Gastroesophageal sphincter (tissue), 3 donors: ENCODE measurements around the gene NRIP2.

Experiments used
- CTCF ChIP-seq, 4 experiments: fragments of 200-600 bp in 2 of 4; fragments of 450-650 bp in 2 of 4; sonication (generic) in 1 of 4; IDR thresholded peaks; one replicate each; pipeline ENCODE4 v1.5.1; 2017 to 2019; ENCODE audit warnings: antibody characterized with exemption in 4 of 4, mild to moderate bottlenecking in 2 of 4, moderate library complexity in 2 of 4
- POLR2A ChIP-seq, 2 donors: fragments of 450-650 bp; IDR thresholded peaks; one replicate each; pipeline ENCODE4 v1.6.1; 2017; ENCODE audit warnings: antibody characterized with exemption in 2 of 2, mild to moderate bottlenecking in 2 of 2, moderate library complexity in 1 of 2
- POLR2AphosphoS5 ChIP-seq: sonication (generic); formaldehyde crosslinking; IDR thresholded peaks from one replicate; pipeline ENCODE4 v1.6.1; 2017; ENCODE audit warnings: antibody characterized with exemption

- TF ChIP-seq CTCF (IDR thresholded peaks at IDR 0.05): no peak
- TF ChIP-seq POLR2A (IDR thresholded peaks at IDR 0.05): no peak
- no peak for TF ChIP-seq POLR2AphosphoS5
Measured at GRCh38 chr12:2826721-2827515, 7.9 kb downstream of the NRIP2 start.
